Mesendoderm (in vitro differentiated cells): ENCODE results near the gene AK8.
"Not testable (repeated sequence)": the region's sequence is repeated elsewhere in the genome, so short reads cannot be mapped to it uniquely, and the experiment has no call there.

ENCODE experiments used
- DNase-seq: peaks from one replicate; pipeline ENCODE4 v3.0.0; 2013
- H2AK5ac ChIP-seq: 2 replicates; pipeline ENCODE4 v1.6.1; 2013; ENCODE audit warnings: low read length, inconsistent platforms
- H2BK120ac ChIP-seq: 2 replicates; pipeline ENCODE4 v1.6.1; 2013; ENCODE audit warnings: low read depth, mild to moderate bottlenecking, low read length, moderate library complexity, mixed read lengths
- H2BK15ac ChIP-seq: replicated peaks from 2 replicates; pipeline ENCODE4 v1.6.1; 2013; ENCODE audit warnings: low read depth, mild to moderate bottlenecking, moderate library complexity
- H2BK5ac ChIP-seq: 2 replicates; pipeline ENCODE4 v1.6.1; 2013; ENCODE audit warnings: low read length, inconsistent platforms
- H3K18ac ChIP-seq: 2 replicates; pipeline ENCODE4 v1.6.1; 2013; ENCODE audit warnings: mild to moderate bottlenecking, low read length, mixed read lengths
- H3K23ac ChIP-seq: one replicate; pipeline ENCODE4 v1.6.1; 2013; ENCODE audit warnings: low read length
- H3K27ac ChIP-seq: 2 replicates; pipeline ENCODE4 v1.5.1; 2013; ENCODE audit warnings: low read depth, mild to moderate bottlenecking, inconsistent platforms, low read length, moderate library complexity
- H3K27me3 ChIP-seq: 2 replicates; pipeline ENCODE4 v1.6.1; 2013; ENCODE audit warnings: low read length, control low read depth, mild to moderate bottlenecking, inconsistent platforms; ENCODE audit not compliant: insufficient read depth, poor library complexity
- H3K36me3 ChIP-seq: 2 replicates; pipeline ENCODE4 v1.6.1; 2013; ENCODE audit warnings: low read length, inconsistent platforms; ENCODE audit not compliant: control insufficient read depth, insufficient read depth
- H3K4ac ChIP-seq: one replicate; pipeline ENCODE4 v1.6.1; 2013; ENCODE audit warnings: low read depth, mild to moderate bottlenecking, low read length, moderate library complexity
- H3K4me1 ChIP-seq: 2 replicates; pipeline ENCODE4 v1.6.1; 2013; ENCODE audit warnings: low read depth, low read length, inconsistent platforms; ENCODE audit not compliant: control insufficient read depth
- H3K4me2 ChIP-seq: 2 replicates; pipeline ENCODE4 v1.6.1; 2013; ENCODE audit warnings: low read length
- H3K4me3 ChIP-seq: 2 replicates; pipeline ENCODE4 v1.5.1; 2013; ENCODE audit warnings: mild to moderate bottlenecking, low read length
- H3K56ac ChIP-seq: one replicate; pipeline ENCODE4 v1.6.1; 2013; ENCODE audit warnings: low read length
- H3K79me1 ChIP-seq: 2 replicates; pipeline ENCODE4 v1.6.1; 2013; ENCODE audit warnings: low read length, inconsistent platforms
- H3K79me2 ChIP-seq: 2 replicates; pipeline ENCODE4 v1.6.1; 2013; ENCODE audit warnings: mild to moderate bottlenecking, low read length; ENCODE audit not compliant: control insufficient read depth, insufficient read depth
- H3K9ac ChIP-seq: 2 replicates; pipeline ENCODE4 v1.6.1; 2013; ENCODE audit warnings: low read length, inconsistent platforms
- H4K5ac ChIP-seq: one replicate; pipeline ENCODE4 v1.6.1; 2013; ENCODE audit warnings: low read length
- H4K8ac ChIP-seq: one replicate; pipeline ENCODE4 v1.6.1; 2013; ENCODE audit warnings: low read depth, mild to moderate bottlenecking, control low read depth, low read length, moderate library complexity
- WGBS: extraction: QIAGEN DNeasy Blood & Tissue Kit; methylation state at CpG from one replicate; pipeline ENCODE4 v1.1.7; 2013; ENCODE audit warnings: low lambda C conversion rate, missing lambda C conversion rate; ENCODE audit not compliant: insufficient coverage; ENCODE audit errors: extremely low coverage; 5-methylcytosine and 5-hydroxymethylcytosine counted together

AK8 gene

DNA sequence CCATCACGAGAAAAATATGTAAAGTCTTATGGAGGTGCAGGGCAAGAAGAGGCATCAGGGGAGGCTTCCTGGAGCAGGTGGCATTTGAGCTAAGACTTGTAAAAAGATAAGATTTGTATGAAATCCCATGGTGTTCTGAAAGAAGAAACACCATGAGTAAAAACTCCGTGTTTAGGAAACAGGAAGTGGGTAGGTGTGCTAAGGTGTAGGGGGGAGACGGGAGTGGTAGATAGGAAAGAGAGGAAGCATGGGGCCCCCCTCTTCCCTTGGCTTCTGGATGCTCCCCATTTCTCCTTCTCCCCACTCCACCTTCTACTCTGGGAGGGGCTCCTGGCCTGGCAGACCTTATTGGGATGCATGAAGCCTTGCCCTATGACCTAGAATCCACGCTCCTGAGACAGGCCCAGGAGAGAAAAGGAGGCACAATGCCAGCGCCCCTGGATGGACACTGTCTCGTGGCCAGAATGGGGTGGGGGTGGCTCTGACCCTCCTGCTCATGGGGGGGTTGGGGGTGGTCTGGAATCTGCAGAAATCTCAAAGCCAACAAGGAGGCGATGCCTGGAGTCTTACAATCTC, 104.2 kb downstream of the AK8 start:
- Histone ChIP-seq H2BK5ac (no peak overlapping the region), H3K23ac (no peak overlapping the region), H3K9ac (no peak overlapping the region), H3K27me3 (no peaks in the 10 kb centered on the region), H4K5ac (no peak overlapping the region), H3K79me2 (no peaks in the 10 kb centered on the region), H3K4me1 (no peaks in the 10 kb centered on the region), H2BK15ac (no peak overlapping the region), H3K4me3 (no peak overlapping the region), H2BK120ac (no peak overlapping the region), H3K56ac (no peak overlapping the region), H3K4ac (no peak overlapping the region), H4K8ac (no peak overlapping the region), H3K18ac (no peak overlapping the region), H3K27ac (no peak overlapping the region), H2AK5ac (no peak overlapping the region), H3K4me2 (no peak overlapping the region), H3K36me3 (no peaks in the 10 kb centered on the region), H3K79me1 (no peaks in the 10 kb centered on the region)
- no peak for DNase-seq
- no CpG with 5 or more reads among the region's 7 CpGs for WGBS

DNA sequence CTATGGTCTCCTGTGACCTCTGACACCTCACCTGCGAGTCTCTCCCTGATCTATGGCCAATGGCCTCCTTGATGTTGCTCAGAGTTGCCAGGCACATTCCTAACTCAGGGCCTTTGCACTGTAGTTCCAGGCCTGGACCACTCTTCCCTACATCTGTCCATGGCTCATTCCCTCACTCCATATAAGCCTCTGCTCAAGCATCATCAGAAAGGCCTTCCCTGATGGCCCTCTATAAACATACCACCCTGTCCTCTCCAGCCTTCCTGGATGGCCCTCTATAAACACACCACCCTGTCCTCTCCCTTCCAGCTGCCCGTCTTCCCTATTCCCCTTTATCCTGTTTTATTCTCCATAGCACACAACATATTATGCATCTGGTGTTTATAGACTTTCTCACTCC, 105.0 kb downstream of the AK8 start:
- no peak for DNase-seq
- no peak overlapping the region for H3K4me3 ChIP-seq
- H3K27ac ChIP-seq: no peak overlapping the region
- no CpG with 5 or more reads among the region's 2 CpGs for WGBS
- no peak overlapping the region for H2BK5ac ChIP-seq
- no peak overlapping the region for H2BK120ac ChIP-seq
- H3K4me1 ChIP-seq: no peaks in the 10 kb centered on the region
- H3K36me3 ChIP-seq: no peaks in the 10 kb centered on the region
- no peak overlapping the region for H3K56ac ChIP-seq
- no peak overlapping the region for H2BK15ac ChIP-seq
- no peaks in the 10 kb centered on the region for H3K27me3 ChIP-seq
- no peak overlapping the region for H4K8ac ChIP-seq
- H3K4me2 ChIP-seq: no peak overlapping the region
- no peaks in the 10 kb centered on the region for H3K79me2 ChIP-seq
- no peak overlapping the region for H3K23ac ChIP-seq
- H3K79me1 ChIP-seq: no peaks in the 10 kb centered on the region
- no peak overlapping the region for H3K4ac ChIP-seq
- no peak overlapping the region for H3K9ac ChIP-seq
- H2AK5ac ChIP-seq: no peak overlapping the region
- H3K18ac ChIP-seq: no peak overlapping the region
- H4K5ac ChIP-seq: no peak overlapping the region

DNA sequence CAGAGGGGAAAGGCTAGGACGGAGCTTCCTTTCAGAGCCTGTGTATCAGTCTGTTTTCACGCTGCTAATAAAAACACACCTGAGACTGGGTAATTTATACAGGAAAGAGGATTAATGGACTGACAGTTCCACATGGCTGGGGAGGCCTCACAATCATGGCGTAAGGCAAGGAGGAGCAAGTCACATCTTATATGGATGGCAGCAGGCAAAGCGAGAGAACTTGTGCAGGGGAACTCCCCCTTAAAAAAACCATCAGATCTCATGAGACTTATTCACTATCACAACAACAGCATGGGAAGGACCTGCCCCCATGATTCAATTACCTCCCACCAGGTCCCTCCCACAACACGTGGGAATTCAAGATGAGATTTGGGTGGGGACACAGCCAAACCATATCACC, 106.3 kb downstream of the AK8 start:
- H3K56ac ChIP-seq, H4K8ac ChIP-seq, H3K79me2 ChIP-seq, H2BK15ac ChIP-seq, H3K18ac ChIP-seq, H2BK120ac ChIP-seq, H3K9ac ChIP-seq, H3K79me1 ChIP-seq, H3K4me2 ChIP-seq, H2BK5ac ChIP-seq, H3K4ac ChIP-seq, H3K4me1 ChIP-seq, H3K27me3 ChIP-seq, H3K27ac ChIP-seq, H3K36me3 ChIP-seq, H3K4me3 ChIP-seq, H2AK5ac ChIP-seq, H4K5ac ChIP-seq, DNase-seq, H3K23ac ChIP-seq: not testable (repeated sequence)
- no CpG with 5 or more reads among the region's 5 CpGs for WGBS

DNA sequence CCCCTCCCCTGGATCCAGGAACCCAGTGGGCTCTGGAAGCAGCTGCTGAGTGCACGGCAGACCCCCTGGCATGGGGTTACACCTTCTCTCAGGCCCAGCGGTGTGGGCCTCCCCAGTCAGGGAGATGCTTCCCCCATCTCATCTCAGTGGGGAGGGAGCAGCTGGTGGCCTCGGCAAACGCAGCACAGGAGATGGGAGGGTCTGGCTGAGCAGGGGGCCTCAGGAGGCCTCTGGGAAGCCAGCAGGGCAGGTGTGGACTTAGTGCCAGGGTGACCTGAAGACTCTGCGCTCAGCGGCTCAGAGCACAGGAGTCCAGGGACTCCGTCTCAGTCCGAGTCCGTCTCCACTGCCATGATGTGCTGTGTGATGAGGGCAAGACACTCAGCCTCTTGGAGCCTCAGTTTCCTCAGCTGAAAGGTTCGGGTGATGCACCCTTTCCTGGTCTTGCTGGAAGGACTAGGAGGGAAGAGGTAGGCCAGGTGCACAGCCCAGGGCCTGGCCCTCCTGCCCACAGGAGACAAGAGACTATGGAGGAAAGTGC, 107.2 kb downstream of the AK8 start:
- Histone ChIP-seq H3K36me3 (no peaks in the 10 kb centered on the region), H2BK120ac (no peak overlapping the region), H3K56ac (peak overlapping the region; percentile 90), H4K5ac (no peak overlapping the region), H3K23ac (peak overlapping the region; percentile 30), H4K8ac (no peak overlapping the region), H3K27me3 (no peaks in the 10 kb centered on the region), H2BK5ac (no peak overlapping the region), H3K4me3 (no peak overlapping the region), H3K4ac (no peak overlapping the region), H2AK5ac (peak overlapping the region; percentile 54), H3K9ac (peak overlapping the region; percentile 57), H2BK15ac (no peak overlapping the region), H3K4me2 (peak overlapping the region; percentile 44), H3K18ac (no peak overlapping the region), H3K79me1 (no peaks in the 10 kb centered on the region), H3K4me1 (no peaks in the 10 kb centered on the region), H3K27ac (no peak overlapping the region), H3K79me2 (no peaks in the 10 kb centered on the region)
- WGBS: no CpG with 5 or more reads among the region's 10 CpGs
- no peak for DNase-seq

DNA sequence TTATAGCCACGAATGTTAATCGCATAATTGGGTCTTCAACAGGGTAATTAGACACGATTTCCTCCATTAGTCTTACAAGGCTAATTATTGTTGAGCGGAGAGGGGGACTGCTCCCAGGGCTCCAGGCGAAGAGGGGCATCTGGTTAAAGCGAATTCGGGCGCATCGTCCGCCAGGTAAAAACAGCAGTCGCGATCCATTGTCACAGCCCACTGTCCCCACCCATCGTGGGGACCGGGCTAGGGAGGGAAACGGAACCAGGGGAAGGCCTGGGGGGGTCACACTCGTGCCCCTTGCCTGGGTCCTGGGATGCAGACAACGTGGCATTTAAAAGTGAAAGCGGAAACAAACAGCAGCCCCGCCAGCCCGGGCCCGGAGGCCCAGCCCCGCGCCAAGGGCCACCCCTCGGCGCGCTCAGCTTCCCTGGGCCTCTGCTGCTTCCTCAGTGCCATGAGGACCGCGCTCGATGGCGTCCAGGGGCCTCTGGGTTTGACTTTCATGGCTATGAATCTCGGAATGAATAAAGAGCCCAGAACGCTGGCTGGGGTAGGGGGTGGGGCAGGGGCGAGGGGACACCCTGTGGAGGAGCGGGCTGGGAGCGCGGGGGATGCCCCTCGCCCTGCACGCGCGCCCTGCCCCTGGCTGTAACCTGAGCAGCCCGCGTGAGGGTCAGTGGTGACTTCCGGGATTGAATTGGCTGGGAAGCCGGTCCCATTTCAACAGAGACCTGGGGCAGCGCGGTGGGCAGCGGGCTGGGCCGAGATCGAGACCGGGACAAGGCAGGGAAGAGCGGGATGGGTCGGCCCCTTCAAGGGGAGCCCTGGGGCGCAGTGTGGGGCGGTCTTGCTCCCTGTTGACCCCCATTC, 107.9 kb downstream of the AK8 start:
- no peaks in the 10 kb centered on the region for H3K4me1 ChIP-seq
- peak overlapping the region; percentile 50 for H3K23ac ChIP-seq
- WGBS: no CpG with 5 or more reads among the region's 54 CpGs
- no peaks in the 10 kb centered on the region for H3K79me2 ChIP-seq
- H2BK5ac ChIP-seq: no peak overlapping the region
- H3K4ac ChIP-seq: no peak overlapping the region
- no peak overlapping the region for H3K18ac ChIP-seq
- peak overlapping the region; percentile 76 for H3K4me3 ChIP-seq
- H2BK15ac ChIP-seq: no peak overlapping the region
- peak overlapping the region; percentile 90 for H3K56ac ChIP-seq
- no peak overlapping the region for H4K8ac ChIP-seq
- no peaks in the 10 kb centered on the region for H3K79me1 ChIP-seq
- peak overlapping the region; percentile 77 for H3K9ac ChIP-seq
- no peak overlapping the region for H3K27ac ChIP-seq
- H3K36me3 ChIP-seq: no peaks in the 10 kb centered on the region
- peak overlapping the region; percentile 97 for H3K4me2 ChIP-seq
- H4K5ac ChIP-seq: no peak overlapping the region
- DNase-seq: peak; percentile 74
- H2AK5ac ChIP-seq: no peak overlapping the region
- no peaks in the 10 kb centered on the region for H3K27me3 ChIP-seq
- H2BK120ac ChIP-seq: no peak overlapping the region
